Fibroblast of skin of right biceps (primary cell): Measurements from ENCODE around the gene CDC34.

Source experiments
- DNase-seq: peaks from one replicate; pipeline ENCODE4 v3.0.0-alpha.2; 2013

The CDC34 gene

DNA sequence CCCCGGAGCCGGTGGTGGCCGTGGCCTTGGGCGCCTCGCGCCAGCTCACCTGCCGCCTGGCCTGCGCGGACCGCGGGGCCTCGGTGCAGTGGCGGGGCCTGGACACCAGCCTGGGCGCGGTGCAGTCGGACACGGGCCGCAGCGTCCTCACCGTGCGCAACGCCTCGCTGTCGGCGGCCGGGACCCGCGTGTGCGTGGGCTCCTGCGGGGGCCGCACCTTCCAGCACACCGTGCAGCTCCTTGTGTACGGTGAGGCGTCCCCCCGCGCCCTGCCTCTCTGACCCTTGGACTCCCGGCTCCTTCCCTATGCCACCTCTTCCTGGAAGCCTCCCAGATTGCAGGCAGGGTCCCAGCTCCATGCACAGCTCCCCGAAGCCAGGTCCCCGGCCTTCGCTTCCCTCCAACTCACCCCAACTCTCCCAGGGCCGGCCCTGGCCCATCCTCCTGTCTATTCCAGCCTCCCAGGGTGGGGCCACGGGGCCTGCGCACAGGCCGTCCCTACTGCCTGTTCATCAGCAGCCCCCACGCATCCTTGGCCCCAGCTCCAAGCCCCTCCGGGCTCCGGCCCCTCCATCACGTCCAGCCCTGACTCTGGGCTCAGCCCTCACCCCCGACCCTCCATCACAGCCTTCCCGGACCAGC lies 33.6 kb upstream of the CDC34 start:
- no peak for DNase-seq

DNA sequence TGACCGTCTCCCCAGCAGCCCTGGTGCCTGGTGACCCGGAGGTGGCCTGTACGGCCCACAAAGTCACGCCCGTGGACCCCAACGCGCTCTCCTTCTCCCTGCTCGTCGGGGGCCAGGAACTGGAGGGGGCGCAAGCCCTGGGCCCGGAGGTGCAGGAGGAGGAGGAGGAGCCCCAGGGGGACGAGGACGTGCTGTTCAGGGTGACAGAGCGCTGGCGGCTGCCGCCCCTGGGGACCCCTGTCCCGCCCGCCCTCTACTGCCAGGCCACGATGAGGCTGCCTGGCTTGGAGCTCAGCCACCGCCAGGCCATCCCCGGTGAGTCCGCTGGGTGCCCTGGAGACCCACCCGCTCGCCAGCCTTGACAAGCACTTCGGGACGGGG lies 33.1 kb upstream of the CDC34 start:
- DNase-seq = no peak

GRCh38 chr19:498977-499623 lies 32.5 kb upstream of the CDC34 start:
- DNase-seq = no peak

DNA sequence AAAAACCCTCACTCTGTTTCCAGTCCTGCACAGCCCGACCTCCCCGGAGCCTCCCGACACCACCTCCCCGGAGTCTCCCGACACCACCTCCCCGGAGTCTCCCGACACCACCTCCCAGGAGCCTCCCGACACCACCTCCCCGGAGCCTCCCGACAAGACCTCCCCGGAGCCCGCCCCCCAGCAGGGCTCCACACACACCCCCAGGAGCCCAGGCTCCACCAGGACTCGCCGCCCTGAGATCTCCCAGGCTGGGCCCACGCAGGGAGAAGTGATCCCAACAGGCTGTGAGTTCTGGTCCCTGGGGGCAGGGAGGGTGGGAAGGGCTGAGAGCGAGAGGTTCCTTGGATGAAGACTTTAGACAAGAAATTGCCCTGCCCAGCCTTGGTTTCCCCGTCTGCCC lies 29.9 kb upstream of the CDC34 start:
- no peak for DNase-seq

- DNase-seq = no peak
Measured at GRCh38 chr19:504616-505015, 26.9 kb upstream of the CDC34 start.

DNA sequence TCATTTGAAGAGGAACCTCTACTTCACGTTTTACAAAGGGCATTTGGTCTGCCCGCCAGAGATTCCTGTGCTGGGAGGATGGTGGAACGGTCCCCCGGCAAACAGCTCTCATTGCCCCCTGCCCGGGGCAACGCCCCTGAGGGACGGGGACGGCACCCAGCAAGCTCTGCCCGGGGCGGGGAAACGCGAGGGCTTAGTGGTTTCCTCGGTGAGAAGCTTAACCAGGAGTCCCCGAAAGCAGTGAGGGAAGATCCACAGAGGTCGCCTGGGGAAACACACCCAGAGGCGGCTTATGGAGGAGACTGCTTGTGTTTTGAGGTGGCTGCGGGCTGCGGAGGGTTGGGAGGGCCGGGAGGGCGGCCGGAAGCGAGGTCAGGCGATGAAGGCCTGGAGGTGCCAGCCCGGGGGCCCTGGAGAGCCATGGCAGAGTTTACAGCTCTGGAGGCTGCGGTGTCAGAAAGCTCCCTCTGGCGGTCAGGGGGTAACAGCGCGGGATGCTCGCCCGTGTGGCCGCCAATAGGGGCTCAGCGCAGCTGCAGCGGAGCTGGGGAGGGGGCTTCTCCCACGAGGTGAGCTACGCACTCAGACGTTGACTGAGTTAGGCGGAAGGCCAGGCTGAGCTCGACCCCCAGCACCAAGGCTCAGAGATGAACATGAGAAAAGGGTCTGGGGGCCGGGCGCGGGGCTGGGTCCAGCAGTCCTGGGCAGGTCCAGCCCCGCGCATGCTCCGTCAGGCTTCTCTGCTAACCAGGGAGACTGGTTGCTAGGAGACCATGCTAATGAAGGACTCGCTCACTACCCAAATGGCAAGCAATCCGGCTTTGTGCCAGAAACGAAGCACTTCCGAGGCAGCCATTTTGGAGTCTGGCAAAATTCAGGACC lies 24.9 kb upstream of the CDC34 start:
- peak; percentile 100 for DNase-seq

GRCh38 chr19:507286-508203 lies 24.0 kb upstream of the CDC34 start, which contains the start of gene TPGS1:
Gene TPGS1 (plus strand): TSS chr19:507497. CDS start chr19:507507, 10 bp downstream.
- peak; percentile 78 for DNase-seq

GRCh38 chr19:508204-509150 lies 23.1 kb upstream of the CDC34 start:
- DNase-seq = no peak

DNA sequence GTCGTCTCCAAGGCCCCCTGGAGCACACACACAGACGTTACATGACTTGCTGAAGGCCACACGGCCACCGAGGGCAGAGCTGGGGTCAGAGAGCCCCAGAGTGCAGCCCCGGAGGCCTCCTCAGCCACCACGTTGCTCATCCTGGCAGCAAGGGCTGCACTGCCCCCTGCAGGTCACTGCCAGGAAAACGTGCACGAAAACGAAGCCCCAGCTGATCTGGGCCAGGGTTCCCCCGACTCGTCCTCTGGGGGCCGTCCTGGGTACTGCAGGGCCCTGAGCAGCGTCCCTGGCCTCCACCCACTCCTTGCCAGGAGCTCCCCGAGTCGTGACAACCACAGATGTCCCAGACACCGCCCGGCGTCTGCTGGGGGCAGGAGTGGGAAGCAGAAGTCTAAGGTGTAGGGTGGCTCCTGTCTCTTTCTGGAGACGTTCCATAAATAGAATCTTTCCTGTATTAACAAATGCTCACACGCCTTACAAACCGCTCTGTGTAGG lies 20.9 kb upstream of the CDC34 start:
- peak; percentile 89 for DNase-seq

DNA sequence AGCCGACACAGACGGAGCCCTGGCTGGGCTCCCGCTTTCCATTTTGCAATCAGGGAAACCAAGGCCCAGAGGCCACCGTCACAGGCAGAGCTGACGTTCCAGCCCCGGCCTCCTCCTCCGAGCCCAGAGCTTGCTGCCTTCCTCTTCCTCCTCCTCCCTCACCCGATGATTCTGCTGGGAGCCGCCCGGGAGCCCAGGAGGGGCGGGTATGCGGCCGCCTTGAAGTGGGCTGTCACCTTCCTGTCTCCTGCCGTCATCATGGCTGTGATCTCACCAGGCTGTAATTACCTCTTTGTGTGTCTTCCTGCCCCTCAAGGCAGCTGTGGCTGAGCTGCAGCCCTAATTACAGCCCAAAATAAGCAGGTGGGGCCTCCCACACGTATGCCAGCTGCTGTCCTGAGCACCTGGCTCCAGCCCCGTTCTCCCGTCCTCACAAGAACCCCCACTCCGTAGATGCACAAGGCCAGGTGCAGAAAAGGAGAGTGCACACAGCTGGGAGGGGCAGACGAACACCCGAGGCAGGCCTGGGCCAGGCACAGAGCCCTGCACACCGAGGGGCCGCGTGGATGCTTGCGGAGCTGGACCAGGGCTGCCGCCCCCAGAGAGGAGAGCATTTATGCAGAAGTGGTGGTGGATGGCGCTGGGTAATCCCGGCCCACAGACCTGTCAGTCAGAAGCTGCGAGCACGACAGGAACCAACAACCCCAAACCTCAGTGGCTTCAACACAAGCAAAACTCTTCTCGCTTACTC lies 20.3 kb upstream of the CDC34 start:
- peak; percentile 88 for DNase-seq

DNA sequence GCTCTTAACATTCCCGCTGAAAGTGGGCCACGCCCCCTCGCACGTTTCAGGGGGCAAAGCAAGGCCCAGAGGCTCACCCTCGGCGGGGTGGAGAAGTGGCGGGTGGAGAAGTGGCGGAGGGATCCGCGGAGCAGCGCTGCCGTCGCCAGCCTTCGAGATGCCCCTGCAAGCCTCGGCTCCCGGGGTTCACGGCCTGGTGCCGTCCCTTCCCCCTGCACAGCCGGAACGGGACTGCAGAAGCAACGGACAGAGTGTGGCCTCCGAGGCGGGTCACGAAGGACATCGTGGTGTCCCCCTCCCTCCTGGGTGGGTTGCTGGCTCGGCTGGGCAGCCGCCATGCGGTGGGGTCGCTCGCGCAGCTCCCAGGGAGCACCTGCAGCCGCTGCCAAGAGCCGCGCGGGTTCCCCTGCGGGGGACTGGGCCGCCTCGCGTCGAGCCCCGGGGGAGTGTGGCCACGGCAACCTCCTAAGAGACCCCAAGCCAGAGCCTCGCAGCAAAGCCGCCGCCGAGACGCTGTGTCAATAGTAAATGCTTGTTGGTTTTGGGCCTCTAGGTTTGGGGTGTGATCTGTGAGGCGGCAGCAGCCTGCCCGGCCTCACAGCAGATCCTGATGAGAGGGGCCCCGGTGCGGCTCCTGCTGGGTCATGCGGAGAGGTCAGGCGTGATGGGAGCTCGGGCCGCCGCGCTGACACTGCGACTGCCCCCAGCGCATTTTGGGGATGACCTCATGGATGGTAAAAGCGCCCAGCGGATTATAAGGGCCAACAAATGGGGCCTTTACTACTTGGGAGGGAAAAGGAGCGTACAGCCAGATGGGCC lies 18.8 kb upstream of the CDC34 start:
- no peak for DNase-seq

GRCh38 chr19:513368-514165 lies 18.0 kb upstream of the CDC34 start:
- DNase-seq = no peak

DNA sequence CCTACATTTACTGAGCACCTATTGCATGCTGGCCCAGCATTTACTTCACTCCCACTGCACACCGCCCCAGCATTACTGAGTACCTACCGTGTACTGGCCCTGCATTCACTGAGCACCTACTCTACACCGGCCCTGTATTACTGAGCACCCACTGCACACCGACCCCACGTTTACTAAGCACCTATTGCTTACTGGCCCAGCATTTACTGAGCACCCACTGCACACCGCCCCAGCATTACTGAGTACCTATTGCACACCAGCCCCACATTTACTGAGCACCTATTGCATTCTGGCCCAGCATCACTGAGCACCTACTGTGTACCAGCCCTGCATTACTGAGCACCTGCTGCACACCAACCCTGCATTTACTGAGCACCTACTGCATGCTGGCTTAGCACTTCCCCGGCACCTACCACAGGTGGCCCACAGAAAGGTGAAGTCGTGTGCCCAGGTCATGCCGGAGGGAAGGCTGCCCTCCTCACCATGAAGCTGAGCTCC lies 17.3 kb upstream of the CDC34 start:
- no peak for DNase-seq

- peak; percentile 96 for DNase-seq
Measured at GRCh38 chr19:517721-518597, 13.6 kb upstream of the CDC34 start.

GRCh38 chr19:518598-519231 lies 12.8 kb upstream of the CDC34 start:
- DNase-seq = peak; percentile 33

DNA sequence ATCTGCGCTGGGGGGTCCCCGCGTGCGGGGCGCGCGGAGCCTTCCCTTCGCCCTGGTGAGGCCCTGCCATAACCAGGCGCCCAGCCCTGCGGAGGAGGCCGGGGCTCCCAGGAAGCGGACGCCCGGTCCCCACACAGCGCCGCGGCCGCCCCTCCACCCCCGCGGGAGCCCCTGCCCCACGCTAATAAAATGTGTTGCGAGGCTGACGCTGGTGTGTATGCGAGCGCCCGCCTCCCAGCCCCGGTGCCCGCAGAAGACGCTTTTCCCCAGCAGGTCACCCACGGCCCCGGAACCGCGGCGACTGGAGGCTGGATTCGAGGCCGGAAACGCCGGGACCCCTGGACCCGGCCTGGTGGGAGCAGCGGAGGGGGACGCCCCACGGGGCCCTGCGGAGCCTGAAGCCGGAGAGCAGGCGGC lies 12.1 kb upstream of the CDC34 start:
- DNase-seq = no peak

GRCh38 chr19:522726-523125 lies 8.8 kb upstream of the CDC34 start:
- DNase-seq = no peak
